GM19099 (cell line): ENCODE results near the gene PLAGL1.

Source experiments
- POLR2A ChIP-seq: IDR thresholded peaks from 3 replicates; pipeline ENCODE4 v1.6.1; 2011; ENCODE audit warnings: low read depth; ENCODE audit not compliant: insufficient read length; ENCODE audit errors: extremely low read depth

Gene PLAGL1

GRCh38 chr6:143980921-143981320 lies 27.1 kb downstream of the PLAGL1 start:
- TF ChIP-seq POLR2A, result no peak

DNA sequence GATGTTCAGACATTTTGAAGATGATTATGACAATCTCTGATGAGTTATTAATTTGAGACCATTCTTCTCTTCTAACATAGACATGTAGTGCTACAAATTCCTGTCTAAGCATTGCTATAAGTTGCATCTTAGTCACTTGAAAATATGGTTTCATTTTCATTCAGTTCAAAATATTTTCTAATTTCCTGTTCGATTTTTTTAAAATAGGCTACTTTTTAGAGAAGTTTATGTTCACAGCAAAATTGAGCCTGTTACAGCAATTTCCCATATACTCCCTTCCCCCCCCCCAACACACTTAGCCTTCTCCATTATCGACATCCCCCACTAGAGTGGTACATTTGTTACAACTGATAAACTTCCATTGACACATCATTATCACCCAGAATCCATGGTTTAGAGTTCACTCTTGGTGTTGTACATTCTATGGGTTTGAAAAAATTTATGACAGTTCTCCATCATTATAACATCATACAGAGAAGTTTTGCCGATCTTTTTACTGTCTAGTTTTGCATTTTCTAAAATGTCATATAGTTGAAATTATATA lies 31.2 kb downstream of the PLAGL1 start:
- TF ChIP-seq POLR2A, result no peak

GRCh38 chr6:143974089-143974488 lies 34.0 kb downstream of the PLAGL1 start:
- TF ChIP-seq POLR2A, result no peak

DNA sequence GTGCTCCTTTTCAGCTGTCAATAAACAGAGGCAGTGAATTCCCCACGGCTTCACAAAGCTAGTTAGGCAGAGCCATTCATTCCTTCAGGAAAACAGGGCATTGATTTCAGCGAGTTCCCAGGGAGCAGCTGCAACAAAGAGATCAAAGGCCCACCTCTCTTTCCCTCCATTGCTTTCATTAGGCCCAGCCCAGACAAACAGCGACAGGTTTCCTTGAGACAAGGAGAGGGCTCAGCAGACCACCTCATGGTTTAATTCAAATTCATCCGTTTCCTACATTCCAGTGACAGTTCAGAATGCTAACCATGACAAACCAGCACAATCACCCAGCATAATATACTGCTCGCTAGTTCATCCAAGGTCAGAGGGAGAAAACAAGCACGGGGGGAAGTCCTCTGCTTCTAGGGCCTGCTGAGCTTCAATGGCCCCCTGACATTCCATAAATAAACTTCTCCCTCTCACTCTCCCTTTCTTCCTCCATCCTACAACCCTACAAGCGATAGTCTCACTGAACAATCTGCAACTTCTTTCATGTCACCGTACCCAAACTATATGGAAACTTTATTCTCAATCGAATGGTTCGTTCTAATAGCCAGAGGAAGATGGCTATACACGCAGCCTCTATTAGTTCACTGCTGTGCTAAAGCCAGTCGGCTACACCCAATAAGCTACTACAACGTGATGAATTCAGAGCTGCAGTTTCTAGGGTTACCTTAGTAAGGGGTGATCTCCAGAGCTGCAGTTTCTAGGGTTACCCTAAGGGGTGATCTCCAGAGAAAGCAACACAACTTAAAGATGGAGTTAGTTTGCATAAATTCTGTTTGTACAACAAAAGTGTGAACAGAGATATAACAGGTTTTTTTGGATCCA lies 34.7 kb downstream of the PLAGL1 start:
- TF ChIP-seq POLR2A, result no peak

GRCh38 chr6:143971482-143972205 lies 36.4 kb downstream of the PLAGL1 start:
- no peak for TF ChIP-seq POLR2A

DNA sequence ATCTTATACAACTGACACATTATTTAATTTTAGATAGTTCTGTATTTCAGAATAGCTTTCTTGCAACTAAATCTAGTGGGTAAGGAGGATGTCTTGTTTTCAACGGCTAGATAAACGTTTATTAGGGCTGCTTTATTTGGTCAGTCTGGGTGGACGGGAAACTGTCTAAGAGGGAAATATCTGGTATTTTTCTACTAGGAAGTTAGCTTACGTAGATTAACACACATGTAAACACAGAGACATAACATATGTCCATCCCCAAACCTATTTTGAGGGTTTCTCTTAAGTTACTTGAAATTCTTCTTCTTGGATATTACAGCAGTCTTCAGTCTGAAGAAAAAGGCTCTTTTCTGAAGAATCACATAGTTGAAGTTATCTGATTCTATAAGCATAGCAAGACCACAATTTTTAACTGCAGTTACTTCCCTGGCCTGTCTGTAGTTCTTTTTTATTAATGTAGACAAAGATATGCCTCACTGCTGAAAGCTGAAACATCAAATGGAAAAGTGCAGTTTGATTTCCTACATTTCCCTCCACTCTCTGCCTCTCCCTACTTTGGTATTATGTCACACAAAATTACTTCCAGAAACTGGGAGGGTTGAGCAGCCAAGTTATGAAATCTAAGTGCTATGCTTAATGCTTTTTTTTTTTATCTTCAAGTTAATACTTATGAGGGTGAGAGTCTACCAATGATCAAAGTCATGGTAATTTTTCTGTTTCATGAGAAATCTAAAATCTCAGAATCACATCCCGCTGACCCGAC lies 37.4 kb downstream of the PLAGL1 start:
- TF ChIP-seq POLR2A, result no peak

- TF ChIP-seq POLR2A, result no peak
Observed at GRCh38 chr6:143969077-143969476, 39.0 kb downstream of the PLAGL1 start.

- no peak for TF ChIP-seq POLR2A
Observed at GRCh38 chr6:143967706-143968376, 40.2 kb downstream of the PLAGL1 start.

DNA sequence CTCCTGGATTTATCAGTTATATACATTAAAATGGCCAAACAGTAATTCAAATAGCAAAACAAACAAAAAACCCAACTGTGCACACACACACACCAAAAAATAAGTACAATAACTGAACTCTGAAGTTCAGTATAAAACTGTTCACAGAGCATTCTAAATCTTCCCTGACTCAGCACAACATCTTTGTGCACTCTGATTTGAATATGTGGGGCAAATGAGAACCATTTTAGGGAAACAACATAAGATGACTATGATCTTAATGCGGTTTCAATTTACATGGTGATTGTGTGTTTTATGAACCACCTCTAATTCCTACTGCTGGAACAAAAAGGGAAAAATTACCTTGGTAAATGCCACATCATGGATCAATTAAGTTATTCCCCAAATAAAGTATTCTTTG lies 41.7 kb downstream of the PLAGL1 start:
- no peak for TF ChIP-seq POLR2A

GRCh38 chr6:143965503-143966171 lies 42.4 kb downstream of the PLAGL1 start:
- TF ChIP-seq POLR2A, result no peak

DNA sequence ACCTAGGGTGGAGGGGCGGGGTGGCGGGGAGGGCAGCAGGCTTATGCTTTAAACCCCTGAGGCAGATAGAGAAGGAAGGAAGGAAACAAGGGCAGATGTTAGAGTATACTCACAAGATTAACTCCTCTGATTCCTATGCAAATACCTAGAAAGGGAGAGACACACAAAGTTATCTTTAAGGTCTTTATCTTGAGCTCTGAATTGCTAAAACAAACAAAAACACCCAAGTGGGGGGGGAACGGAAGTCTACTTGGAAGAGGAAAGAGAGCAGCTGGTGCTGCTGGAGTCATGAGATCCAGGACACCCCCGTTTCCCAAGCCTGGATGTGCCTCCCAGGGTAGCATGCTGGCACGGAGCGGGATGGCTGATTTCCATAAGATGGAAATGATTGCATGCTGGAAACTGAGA lies 43.4 kb downstream of the PLAGL1 start:
- no peak for TF ChIP-seq POLR2A

DNA sequence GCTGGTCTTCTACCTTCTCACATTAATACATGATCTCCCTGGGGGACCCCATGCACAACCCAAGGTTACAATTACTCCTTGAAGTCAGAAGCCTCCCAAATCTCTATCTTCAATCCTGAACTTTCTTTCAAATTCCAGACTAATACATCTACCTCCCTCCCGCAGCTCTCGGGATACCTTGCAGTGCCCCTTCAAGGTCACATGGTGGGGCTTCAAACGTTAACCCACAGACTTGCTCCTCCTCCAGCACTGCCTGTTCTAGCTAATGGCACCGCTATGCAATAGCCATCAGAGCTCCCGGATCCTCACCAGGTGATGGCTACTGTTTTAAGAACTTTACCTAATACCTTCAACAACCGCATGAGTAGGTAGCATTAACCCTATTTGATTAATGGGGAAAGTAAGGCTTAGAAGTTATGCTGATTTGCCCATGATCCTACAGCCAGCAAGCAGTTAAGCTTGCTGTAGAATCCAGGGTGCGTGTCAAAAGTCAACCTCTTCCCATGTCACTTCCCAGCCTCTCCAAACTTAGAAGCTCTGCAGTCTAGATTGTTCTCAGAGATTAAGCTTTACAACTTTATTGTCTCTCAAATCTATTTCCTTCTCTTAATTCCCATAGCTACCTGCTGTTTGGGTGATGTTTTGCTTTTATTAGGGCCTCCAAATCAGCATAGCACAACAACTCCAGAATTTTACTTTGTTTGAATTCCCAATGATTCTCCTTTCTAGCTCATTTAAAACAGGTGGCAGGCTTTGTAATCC lies 44.7 kb downstream of the PLAGL1 start:
- no peak for TF ChIP-seq POLR2A
